GM23248 (cell line): Measurements from ENCODE around the gene TMEM100. TPM values are rescaled to one million over a fixed set of nuclear protein-coding genes. Genes with fewer than 3 reads are reported as not detected.

Experiments
- DNase-seq: peaks from one replicate; pipeline ENCODE4 v3.0.0-alpha.2; 2015
- H2AFZ ChIP-seq: fragments of 200-600 bp; sonication (generic); 2 replicates; pipeline ENCODE4 v1.6.1; 2016; ENCODE audit warnings: antibody characterized with exemption
- H3F3A ChIP-seq: fragments of 200-600 bp; sonication (generic); 2 replicates; pipeline ENCODE4 v1.6.1; 2016; ENCODE audit warnings: mild to moderate bottlenecking, antibody characterized with exemption, mixed run types; ENCODE audit not compliant: insufficient read depth
- H3K27ac ChIP-seq: fragments of 200-600 bp; sonication (generic); 2 replicates; pipeline ENCODE4 v1.5.1; 2016; ENCODE audit warnings: mild to moderate bottlenecking
- H3K27me3 ChIP-seq: fragments of 200-600 bp; sonication (generic); replicated peaks from 2 replicates; pipeline ENCODE4 v1.6.1; 2016; ENCODE audit warnings: mild to moderate bottlenecking; ENCODE audit not compliant: insufficient read depth
- H3K36me3 ChIP-seq: fragments of 200-600 bp; sonication (generic); 2 replicates; pipeline ENCODE4 v1.6.1; 2016; ENCODE audit warnings: low read depth, mild to moderate bottlenecking
- H3K4me1 ChIP-seq: fragments of 200-600 bp; sonication (generic); 2 replicates; pipeline ENCODE4 v1.6.1; 2016; ENCODE audit warnings: mild to moderate bottlenecking; ENCODE audit not compliant: insufficient read depth
- H3K4me2 ChIP-seq: fragments of 200-600 bp; sonication (generic); one replicate; pipeline ENCODE4 v1.6.1; 2016; ENCODE audit warnings: mild to moderate bottlenecking; ENCODE audit not compliant: unreplicated experiment
- H3K4me3 ChIP-seq: fragments of 200-600 bp; sonication (generic); 2 replicates; pipeline ENCODE4 v1.5.1; 2016; ENCODE audit warnings: mild to moderate bottlenecking
- H3K79me2 ChIP-seq: fragments of 200-600 bp; sonication (generic); 2 replicates; pipeline ENCODE4 v1.6.1; 2016; ENCODE audit warnings: mild to moderate bottlenecking; ENCODE audit not compliant: insufficient read depth
- H3K9ac ChIP-seq: fragments of 200-600 bp; sonication (generic); 2 replicates; pipeline ENCODE4 v1.6.1; 2016; ENCODE audit warnings: mild to moderate bottlenecking
- H3K9me2 ChIP-seq: fragments of 200-600 bp; sonication (generic); 2 replicates; pipeline ENCODE4 v1.6.1; 2016; ENCODE audit warnings: mixed run types, mild to moderate bottlenecking, moderate library complexity; ENCODE audit not compliant: insufficient read depth
- H3K9me3 ChIP-seq: fragments of 200-600 bp; sonication (generic); one replicate; pipeline ENCODE4 v1.6.1; 2017; ENCODE audit warnings: low read depth
- H4K20me1 ChIP-seq: fragments of 200-600 bp; sonication (generic); 2 replicates; pipeline ENCODE4 v1.6.0; 2016; ENCODE audit not compliant: insufficient read depth
- EZH2 ChIP-seq: fragments of 200-600 bp; sonication (generic); IDR thresholded peaks from 2 replicates; pipeline ENCODE4 v1.6.1; 2018; ENCODE audit warnings: antibody characterized with exemption, mild to moderate bottlenecking; ENCODE audit not compliant: insufficient read depth, poor library complexity, severe bottlenecking
- EZH2phosphoT487 ChIP-seq: fragments of 200-600 bp; sonication (generic); IDR thresholded peaks from 2 replicates; pipeline ENCODE4 v1.6.1; 2018; ENCODE audit warnings: antibody characterized with exemption, moderate library complexity, mild to moderate bottlenecking, low read depth; ENCODE audit not compliant: insufficient read depth
- WGBS, 2 experiments: methylation state at CpG; one replicate each; pipeline ENCODE4 v1.1.6; 2015 to 2017; ENCODE audit warnings: low lambda C conversion rate in 2 of 2, low coverage in 1 of 2; ENCODE audit errors: missing lambda C conversion rate in 2 of 2; 5-methylcytosine and 5-hydroxymethylcytosine counted together
- in situ Hi-C: fragments of 300-500 bp; cut with MboI; formaldehyde crosslinking; loops from 2 replicates; pipeline ENCODE4 v1.15.0; 2020
- polyA plus RNA-seq: library from polyadenylated mRNA; unstranded; fragments of >200 nt; fragmentation: Nextera tagmentation; extraction: Ambion mirVana; gene quantifications from 2 replicates; pipeline ENCODE4 v1.2.1, GENCODE V29; 2016
- total RNA-seq: library from RNA; depleted of rRNA; stranded (reverse); fragments of >200 nt; shearing (Covaris generic); gene quantifications from 2 replicates; pipeline ENCODE4 v1.2.3, GENCODE V29; 2014

The TMEM100 gene
- total and polyA plus RNA-seq, 2 experiments from 2014 or later, result 0.18 TPM; not detected in 1

GRCh38 chr17:55702150-55702549, 20.5 kb downstream of the TMEM100 start:
- no peak overlapping the region for H3K27ac ChIP-seq
- H3F3A ChIP-seq, result no peaks in the 10 kb centered on the region
- H4K20me1 ChIP-seq, result no peaks in the 10 kb centered on the region
- in situ Hi-C loops, result no loop called here
- TF ChIP-seq EZH2phosphoT487, result no peak
- TF ChIP-seq EZH2, result no peak
- H3K4me2 ChIP-seq, result no peak overlapping the region
- no peak for DNase-seq
- 72 to 85% methylated on average over 7 of the region's 7 CpGs for WGBS, 2 experiments
- no peak overlapping the region for H3K4me3 ChIP-seq
- H3K9me2 ChIP-seq, result no peaks in the 10 kb centered on the region
- H3K36me3 ChIP-seq, result no peaks in the 10 kb centered on the region
- no peaks in the 10 kb centered on the region for H3K9me3 ChIP-seq
- H3K4me1 ChIP-seq, result no peaks in the 10 kb centered on the region
- no peak overlapping the region for H2AFZ ChIP-seq
- H3K79me2 ChIP-seq, result no peaks in the 10 kb centered on the region
- no peaks in the 10 kb centered on the region for H3K27me3 ChIP-seq
- no peak overlapping the region for H3K9ac ChIP-seq

GRCh38 chr17:55699181-55699860, 23.3 kb downstream of the TMEM100 start:
- Histone ChIP-seq H3K79me2 (no peaks in the 10 kb centered on the region), H3K9me3 (no peaks in the 10 kb centered on the region), H3F3A (no peaks in the 10 kb centered on the region), H2AFZ (no peak overlapping the region), H3K4me2 (no peak overlapping the region), H3K27ac (no peak overlapping the region), H3K27me3 (no peaks in the 10 kb centered on the region), H4K20me1 (no peaks in the 10 kb centered on the region), H3K4me3 (no peak overlapping the region), H3K36me3 (no peaks in the 10 kb centered on the region), H3K9ac (no peak overlapping the region), H3K4me1 (no peaks in the 10 kb centered on the region), H3K9me2 (no peaks in the 10 kb centered on the region)
- TF ChIP-seq EZH2 (no peak), EZH2phosphoT487 (no peak)
- no peak for DNase-seq
- 54 to 57% methylated on average over 8 of the region's 8 CpGs for WGBS, 2 experiments
- in situ Hi-C loops, result no loop called here

DNA sequence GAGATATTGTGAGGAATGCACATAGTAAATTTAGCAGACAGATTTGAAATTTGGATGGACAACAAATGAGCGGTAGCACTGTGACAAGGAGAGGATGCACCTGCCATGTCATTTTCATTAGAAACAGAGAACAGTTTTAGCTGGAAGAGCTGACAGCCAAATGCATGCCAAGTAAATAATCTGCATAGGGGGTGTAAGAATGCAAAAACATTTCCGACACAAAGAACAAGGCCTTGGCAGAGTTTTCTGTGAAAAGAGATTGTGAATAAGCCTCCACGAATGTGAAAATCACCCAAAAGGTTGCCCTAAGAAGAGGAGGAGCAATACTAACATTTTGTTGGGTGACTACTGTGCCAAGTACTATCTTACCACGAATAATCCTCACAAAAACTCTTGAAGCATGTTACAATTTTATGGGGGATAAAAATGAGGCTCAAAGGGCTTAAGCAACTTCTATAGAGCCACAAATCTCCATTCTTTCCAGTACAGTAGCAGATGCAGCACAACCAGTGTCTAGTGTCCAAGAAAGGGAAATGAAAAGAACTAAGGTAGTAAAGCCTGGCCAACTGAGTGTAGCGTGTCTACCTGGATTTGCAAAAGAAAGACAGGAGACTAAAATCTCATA, 28.3 kb downstream of the TMEM100 start:
- WGBS, 2 experiments, result 29 to 31% methylated on average over 5 of the region's 5 CpGs
- H3K9me2 ChIP-seq, result no peaks in the 10 kb centered on the region
- no peak for TF ChIP-seq EZH2
- no peaks in the 10 kb centered on the region for H3K4me1 ChIP-seq
- H4K20me1 ChIP-seq, result no peaks in the 10 kb centered on the region
- H3K4me3 ChIP-seq, result no peak overlapping the region
- no peak overlapping the region for H3K27ac ChIP-seq
- H3K36me3 ChIP-seq, result no peaks in the 10 kb centered on the region
- no peaks in the 10 kb centered on the region for H3K79me2 ChIP-seq
- no peak overlapping the region for H3K9ac ChIP-seq
- no peak overlapping the region for H3K4me2 ChIP-seq
- H3K9me3 ChIP-seq, result no peaks in the 10 kb centered on the region
- H2AFZ ChIP-seq, result no peak overlapping the region
- no peak for DNase-seq
- in situ Hi-C loops, result no loop called here
- H3K27me3 ChIP-seq, result no peaks in the 10 kb centered on the region
- H3F3A ChIP-seq, result no peaks in the 10 kb centered on the region

DNA sequence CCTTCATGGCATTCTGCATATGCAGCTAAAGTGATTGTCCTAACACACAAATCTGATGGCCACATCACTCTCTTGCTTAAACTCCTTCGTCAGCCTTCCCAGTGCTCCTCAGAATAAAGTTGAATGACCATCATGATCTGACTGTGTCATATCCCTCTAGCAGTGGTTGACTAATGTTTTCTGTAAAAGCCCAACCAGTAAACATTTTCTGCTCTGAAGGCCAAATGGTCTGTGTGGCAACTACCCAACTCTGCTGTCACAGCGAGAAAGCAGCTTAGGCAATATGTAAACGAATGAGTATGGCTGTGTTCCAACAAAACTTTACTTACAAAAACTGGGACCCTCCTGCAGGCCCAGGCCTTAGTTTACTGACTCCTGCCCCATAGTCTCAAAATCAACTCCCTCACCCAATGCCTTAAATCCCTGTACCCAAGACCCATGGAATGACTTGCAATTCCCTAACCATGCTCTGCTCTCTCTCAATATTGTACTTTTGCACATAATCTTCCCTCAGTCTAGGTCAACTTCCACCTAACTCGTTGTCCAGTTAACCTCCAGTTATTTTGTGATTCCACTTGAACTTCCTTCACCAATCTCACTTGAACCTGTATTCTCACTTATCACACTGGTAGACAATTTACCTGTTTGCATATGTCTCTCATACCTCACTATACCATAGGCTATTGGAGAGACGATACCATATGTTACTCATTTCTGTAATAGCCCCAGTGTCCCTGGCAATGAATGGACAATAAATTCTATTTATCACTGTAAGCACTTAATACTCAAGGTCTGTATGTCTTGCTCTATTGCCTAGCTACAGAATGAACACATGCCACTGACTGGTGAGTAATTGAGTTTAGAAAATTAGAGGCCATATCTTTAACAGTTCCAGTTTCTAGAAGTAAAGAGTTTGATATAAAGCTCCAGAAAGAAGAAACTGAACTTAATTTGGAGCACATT, 29.1 kb downstream of the TMEM100 start:
- no peak overlapping the region for H3K27ac ChIP-seq
- H3K9me3 ChIP-seq, result no peaks in the 10 kb centered on the region
- no peak overlapping the region for H3K9ac ChIP-seq
- TF ChIP-seq EZH2phosphoT487 (no peak), EZH2 (no peak)
- no peaks in the 10 kb centered on the region for H3K36me3 ChIP-seq
- H3K4me1 ChIP-seq, result no peaks in the 10 kb centered on the region
- H3K4me3 ChIP-seq, result no peak overlapping the region
- no peaks in the 10 kb centered on the region for H3K79me2 ChIP-seq
- no peak overlapping the region for H2AFZ ChIP-seq
- in situ Hi-C loops, result no loop called here
- H3K4me2 ChIP-seq, result no peak overlapping the region
- H4K20me1 ChIP-seq, result no peaks in the 10 kb centered on the region
- no peaks in the 10 kb centered on the region for H3F3A ChIP-seq
- 3 to 5% methylated on average over 5 of the region's 5 CpGs for WGBS, 2 experiments
- no peaks in the 10 kb centered on the region for H3K27me3 ChIP-seq
- peak; percentile 67 for DNase-seq
- no peaks in the 10 kb centered on the region for H3K9me2 ChIP-seq
